Liver (tissue), 9 donors: Measurements from ENCODE around the gene CDSN. TPM values are rescaled to one million over a fixed set of nuclear protein-coding genes. Genes with fewer than 3 reads are reported as not detected.

Source experiments
- DNase-seq: peaks from one replicate; pipeline ENCODE4 v3.0.0-alpha.2; 2017; ENCODE audit warnings: low spot score
- H3K27ac ChIP-seq, 2 donors: one replicate each; pipeline ENCODE4 v1.7.0; 2013; ENCODE audit warnings: inconsistent platforms in 2 of 2, low read length in 2 of 2, control low read depth in 1 of 2, low read depth in 1 of 2, mild to moderate bottlenecking in 1 of 2
- H3K27me3 ChIP-seq, 4 donors: one replicate each; pipeline versions ENCODE4 v1.6.1 to v1.7.0; 2013; ENCODE audit warnings: low read length in 3 of 4, inconsistent platforms in 1 of 4, mild to moderate bottlenecking in 1 of 4, moderate library complexity in 1 of 4; ENCODE audit not compliant: control insufficient read depth in 4 of 4, insufficient read depth in 4 of 4
- H3K36me3 ChIP-seq, 4 donors: one replicate each; pipeline versions ENCODE4 v1.6.1 to v1.7.0; 2013; ENCODE audit warnings: low read length in 3 of 4, mild to moderate bottlenecking in 3 of 4, low read depth in 1 of 4, moderate library complexity in 1 of 4; ENCODE audit not compliant: control insufficient read depth in 4 of 4, insufficient read depth in 3 of 4
- H3K4me1 ChIP-seq, 4 donors: one replicate each; pipeline versions ENCODE4 v1.6.1 to v1.7.0; 2013; ENCODE audit warnings: low read length in 3 of 4, mild to moderate bottlenecking in 3 of 4, moderate library complexity in 1 of 4; ENCODE audit not compliant: control insufficient read depth in 4 of 4, insufficient read depth in 4 of 4
- H3K4me3 ChIP-seq, 3 donors: one replicate each; pipeline versions ENCODE4 v1.6.1 to v1.7.0; 2013; ENCODE audit warnings: low read length in 3 of 3, control low read depth in 1 of 3, low read depth in 1 of 3, mild to moderate bottlenecking in 1 of 3
- H3K9ac ChIP-seq, 2 donors: one replicate each; pipeline ENCODE4 v1.7.0; 2013; ENCODE audit warnings: low read length in 2 of 2, mild to moderate bottlenecking in 2 of 2, moderate library complexity in 2 of 2, control low read depth in 1 of 2, low read depth in 1 of 2
- H3K9me3 ChIP-seq, 4 donors: one replicate each; pipeline versions ENCODE4 v1.6.1 to v1.7.0; 2013; ENCODE audit warnings: low read length in 3 of 4; ENCODE audit not compliant: control insufficient read depth in 4 of 4
- ATF3 ChIP-seq: IDR thresholded peaks from 2 replicates; pipeline ENCODE4 v1.6.1; 2016; ENCODE audit warnings: antibody characterized with exemption
- CTCF ChIP-seq: fragments of 150-350 bp; IDR thresholded peaks from 2 replicates; pipeline ENCODE4 v1.5.1; 2017; ENCODE audit warnings: improper control_type of control experiment, low read depth, low read length; ENCODE audit not compliant: missing input control
- EGR1 ChIP-seq, 2 donors: IDR thresholded peaks; 2 replicates each; pipeline ENCODE4 v1.6.1; 2016 to 2018; ENCODE audit warnings: antibody characterized with exemption in 2 of 2, low read depth in 2 of 2
- FOXA2 ChIP-seq: IDR thresholded peaks from 2 replicates; pipeline ENCODE4 v1.6.1; 2016; ENCODE audit warnings: antibody characterized with exemption
- JUND ChIP-seq, 2 donors: IDR thresholded peaks; 2 replicates each; pipeline ENCODE4 v1.6.1; 2016; ENCODE audit warnings: antibody characterized with exemption in 2 of 2
- MAX ChIP-seq: IDR thresholded peaks from 2 replicates; pipeline ENCODE4 v1.6.1; 2016; ENCODE audit warnings: antibody characterized with exemption
- RAD21 ChIP-seq, 2 donors: IDR thresholded peaks; 2 replicates each; pipeline ENCODE4 v1.6.1; 2016; ENCODE audit warnings: antibody characterized with exemption in 2 of 2, mild to moderate bottlenecking in 2 of 2
- REST ChIP-seq: IDR thresholded peaks from 2 replicates; pipeline ENCODE4 v1.6.1; 2016; ENCODE audit warnings: antibody characterized with exemption, mild to moderate bottlenecking
- RXRA ChIP-seq, 2 donors: IDR thresholded peaks; 2 replicates each; pipeline ENCODE4 v1.6.1; 2017 to 2018; ENCODE audit warnings: antibody characterized with exemption in 2 of 2, mild to moderate bottlenecking in 1 of 2
- TAF1 ChIP-seq: conservative IDR thresholded peaks from 2 replicates; pipeline ENCODE4 v1.6.1; 2016; ENCODE audit warnings: antibody characterized with exemption, mild to moderate bottlenecking
- YY1 ChIP-seq: IDR thresholded peaks from 2 replicates; pipeline ENCODE4 v1.6.1; 2016; ENCODE audit warnings: antibody characterized with exemption, mild to moderate bottlenecking
- ZBTB33 ChIP-seq: IDR thresholded peaks from 2 replicates; pipeline ENCODE4 v1.6.1; 2016; ENCODE audit warnings: antibody characterized with exemption
- WGBS: extraction: QIAGEN DNeasy Blood & Tissue Kit; methylation state at CpG from one replicate; pipeline ENCODE4 v1.1.7; 2013; 5-methylcytosine and 5-hydroxymethylcytosine counted together
- polyA plus RNA-seq, 2 donors: library from polyadenylated mRNA; stranded (reverse) in 1 of 2; unstranded in 1 of 2; fragments of 200-250 nt in 1 of 2; fragments of >200 nt in 1 of 2; fragmentation: Nextera tagmentation in 1 of 2; extraction: Ambion mirVana in 1 of 2; gene quantifications; one replicate each; pipeline versions ENCODE4 v1.2.1 to v1.2.3, GENCODE V29; 2013 to 2015
- total RNA-seq, 2 donors: library from RNA; depleted of rRNA; stranded (reverse); fragments of >200 nt; gene quantifications; one replicate each; pipeline ENCODE4 v1.2.3, GENCODE V29; 2014
- donor health status: healthy.
- donor health status: healthy.
- donor health status: healthy.
- donor health status: healthy.
- donor health status: healthy.

The CDSN gene
- total and polyA plus RNA-seq, 4 donors: not detected

GRCh38 chr6:31083742-31084354 lies 36.4 kb downstream of the CDSN start:
- H3K27ac ChIP-seq: no peak overlapping the region
- H3K9ac ChIP-seq: no peak overlapping the region
- no peaks in the 10 kb centered on the region for H3K9me3 ChIP-seq
- no peak for TF ChIP-seq REST
- TF ChIP-seq JUND (IDR thresholded peaks at IDR 0.05): no peak
- TF ChIP-seq FOXA2: no peak
- no peak for TF ChIP-seq EGR1 (IDR thresholded peaks at IDR 0.05; ENCODE audit: low read depth in 2 of 2)
- TF ChIP-seq RAD21 (IDR thresholded peaks at IDR 0.05): peak in 1 of 2 donors; percentile 16
- no peak for TF ChIP-seq ATF3
- WGBS: 63% methylated on average over 8 of the region's 8 CpGs
- no peaks in the 10 kb centered on the region for H3K36me3 ChIP-seq
- H3K4me1 ChIP-seq: peaks cover 0 to 1% (median 0%) of the 10 kb centered on the region in 4 donors
- no peak overlapping the region for H3K4me3 ChIP-seq
- no peaks in the 10 kb centered on the region for H3K27me3 ChIP-seq
- DNase-seq: no peak

- WGBS: 92% methylated on average over 6 of the region's 6 CpGs
- no peak overlapping the region for H3K4me3 ChIP-seq
- DNase-seq: no peak
- no peak overlapping the region for H3K27ac ChIP-seq
- no peak overlapping the region for H3K9ac ChIP-seq
- H3K36me3 ChIP-seq: no peaks in the 10 kb centered on the region
- H3K4me1 ChIP-seq: peaks cover 0 to 1% (median 0%) of the 10 kb centered on the region in 4 donors
- TF ChIP-seq CTCF (no peak), MAX (no peak), TAF1 (no peak), YY1 (no peak), FOXA2 (no peak), REST (no peak), RXRA (IDR thresholded peaks at IDR 0.05) (no peak), ZBTB33 (no peak), ATF3 (no peak), EGR1 (IDR thresholded peaks at IDR 0.05; ENCODE audit: low read depth in 2 of 2) (no peak)
- no peaks in the 10 kb centered on the region for H3K9me3 ChIP-seq
- H3K27me3 ChIP-seq: no peaks in the 10 kb centered on the region
Measured at GRCh38 chr6:31081872-31082271, 38.4 kb downstream of the CDSN start.
